ENCODE measurements around the gene ZMAT2. TPM values are rescaled to one million over a fixed set of nuclear protein-coding genes. Genes with fewer than 3 reads are reported as not detected.

The ZMAT2 gene
- total RNA-seq: 8.8 and 10.4 TPM in 2 replicates

GRCh38 chr5:140700177-140701144 is at the start of gene ZMAT2:
ZMAT2 (plus strand) TSS chr5:140700447; CDS start chr5:140700461, 14 bp downstream.

DNA sequence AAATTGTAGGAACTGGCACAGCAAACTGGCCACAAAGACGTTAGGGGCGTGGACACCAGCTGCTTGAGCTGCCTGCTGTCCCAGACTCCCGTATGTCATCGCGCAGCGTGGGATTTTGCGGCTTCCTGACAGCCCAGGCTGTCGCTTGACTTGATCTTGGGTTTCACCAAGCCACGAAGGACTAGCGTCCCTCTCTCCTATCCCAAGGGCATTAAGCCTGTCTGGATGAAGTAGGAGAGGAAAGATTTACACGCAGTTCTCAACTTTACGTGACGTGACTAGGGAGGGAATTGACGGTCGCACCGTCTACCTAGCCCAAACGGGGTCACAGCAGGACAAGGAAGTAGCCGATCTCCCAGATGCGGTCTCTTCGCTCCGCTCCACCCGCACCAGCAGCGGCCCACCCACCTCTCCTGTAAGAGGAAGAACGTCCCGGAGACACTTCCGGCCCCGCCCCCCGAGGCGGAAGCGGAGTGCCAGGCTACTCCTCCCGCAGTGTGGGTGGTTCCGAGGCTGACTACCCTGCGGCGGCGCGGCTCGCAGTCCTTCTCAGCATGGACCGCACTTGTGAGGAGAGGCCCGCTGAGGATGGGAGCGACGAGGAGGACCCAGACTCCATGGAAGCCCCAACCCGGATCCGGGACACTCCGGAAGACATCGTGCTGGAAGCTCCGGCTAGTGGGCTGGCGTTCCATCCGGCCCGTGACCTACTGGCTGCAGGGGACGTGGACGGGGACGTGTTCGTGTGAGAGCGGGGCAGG is 35.7 kb upstream of the ZMAT2 start, which contains the start of gene WDR55:
TSS of gene WDR55 (plus strand) at position 546 of the 761 bp plus-strand sequence. CDS start at position 555, 9 bp downstream.

DNA sequence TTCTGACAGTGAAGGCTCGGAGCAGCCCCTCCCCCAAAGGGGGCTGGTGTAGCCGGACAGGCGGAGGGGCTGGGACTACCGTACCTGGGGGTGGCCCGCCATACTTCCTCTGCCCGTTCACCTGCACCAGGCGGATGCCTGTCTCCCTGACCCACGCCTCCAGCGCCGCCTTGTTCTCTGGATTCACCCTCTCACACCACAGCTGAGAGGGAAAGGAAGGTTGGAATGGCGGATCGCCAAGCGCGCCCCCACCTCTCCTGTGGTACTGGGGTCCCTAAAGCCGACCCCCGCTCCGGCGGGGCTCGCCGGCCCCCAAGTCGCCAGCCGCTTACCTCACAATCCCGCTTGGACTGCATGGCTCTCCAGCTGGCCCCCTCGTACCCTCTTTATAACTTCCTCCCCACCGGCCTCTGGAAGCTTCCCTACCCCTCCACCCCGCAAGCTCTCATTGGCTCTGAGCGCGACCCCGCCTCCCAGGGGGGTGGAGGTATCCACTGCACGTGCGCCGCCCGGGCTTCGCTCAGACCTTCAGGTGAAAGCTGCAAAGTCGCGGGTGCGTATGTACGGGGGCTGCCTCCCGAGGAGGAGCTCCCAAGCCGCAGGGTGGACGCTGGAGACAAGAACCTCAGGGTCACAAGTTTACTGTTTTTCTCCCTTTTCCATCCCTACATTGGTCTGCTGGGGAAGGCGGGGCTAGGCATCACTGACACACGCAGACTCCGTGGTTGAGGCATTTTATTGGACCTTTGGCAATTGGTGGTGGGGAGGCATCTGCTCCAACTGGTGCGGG is 26.9 kb upstream of the ZMAT2 start, which contains the start of gene DND1:
TSS of gene DND1 (minus strand) at position 390 of the 790 bp plus-strand sequence. CDS start at position 356, 34 bp downstream.

DNA sequence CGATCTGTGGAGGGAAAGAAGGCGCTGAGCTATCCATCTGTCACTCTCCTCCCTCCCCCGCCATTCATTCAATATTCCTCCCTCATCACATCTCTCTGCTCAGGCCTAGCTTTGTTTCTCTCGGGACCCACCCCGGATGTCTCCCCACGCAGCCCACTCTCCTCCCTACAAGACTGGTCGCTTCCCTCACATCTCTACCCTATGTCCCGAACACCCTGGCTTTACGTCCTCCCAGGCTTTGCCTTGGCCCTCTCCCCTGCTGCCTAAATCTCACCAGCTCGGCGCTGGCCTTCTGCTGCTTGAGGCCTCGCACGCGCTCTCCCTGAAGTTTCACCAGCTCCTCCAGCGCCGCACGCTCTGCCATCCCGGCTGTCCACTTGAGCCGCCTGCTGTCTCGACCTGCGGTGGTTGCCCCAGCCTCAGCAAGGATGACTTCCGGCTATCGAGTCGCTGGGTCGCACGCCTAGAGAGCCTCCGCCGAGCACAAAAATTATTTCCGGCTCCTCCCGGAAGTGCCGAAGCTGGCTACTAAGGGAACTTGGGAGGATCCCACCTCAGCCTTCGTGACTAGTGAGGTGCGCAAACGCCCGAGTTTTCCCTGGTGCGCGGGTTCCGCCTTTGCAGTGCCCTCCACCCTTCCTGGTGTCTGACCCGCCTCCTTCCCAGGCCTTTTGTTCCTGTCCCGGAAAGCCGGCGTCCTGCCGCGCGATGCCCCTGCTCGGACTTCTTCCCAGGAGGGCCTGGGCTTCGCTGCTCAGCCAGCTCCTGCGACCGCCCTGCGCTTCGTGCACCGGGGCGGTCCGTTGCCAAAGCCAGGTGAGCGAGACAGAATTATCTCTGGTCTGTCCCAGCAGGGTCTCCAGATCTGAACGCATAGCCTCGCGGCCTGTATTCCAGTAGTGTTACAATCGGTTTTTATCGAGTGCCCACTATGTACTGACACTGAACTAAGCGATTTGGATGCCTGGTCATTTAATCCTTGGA is 9.0 kb upstream of the ZMAT2 start, which contains the start of the genes HARS1 and HARS2:
TSS of gene HARS1 (minus strand) at position 430 of the 984 bp plus-strand sequence. CDS start at position 364, 66 bp downstream.
TSS of gene HARS2 (plus strand) at position 515 of the 984 bp plus-strand sequence. CDS start at position 709, 194 bp downstream.

Other genes with a start within 250 kb of the ZMAT2 start
- gene EIF4EBP3, start 152.8 kb upstream of the ZMAT2 start, total RNA-seq: 0.98 and 6.3 TPM in 2 replicates
- 31.4 and 35.8 TPM in 2 replicates for gene SRA1, start 143.0 kb upstream of the ZMAT2 start, total RNA-seq
- gene APBB3, start 135.8 kb upstream of the ZMAT2 start, total RNA-seq: 8.8 and 22.8 TPM in 2 replicates
- gene SLC35A4, start 135.6 kb upstream of the ZMAT2 start, total RNA-seq: 53.8 and 57.8 TPM in 2 replicates
- gene CD14, start 67.3 kb upstream of the ZMAT2 start, total RNA-seq: 1.3 TPM in 1 of 2 replicates, not detected in the other
- 15.2 and 17.6 TPM in 2 replicates for gene TMCO6, start 61.0 kb upstream of the ZMAT2 start, total RNA-seq
- gene NDUFA2, start 52.8 kb upstream of the ZMAT2 start, total RNA-seq: 49.5 and 63.3 TPM in 2 replicates
- 35.7 and 39.6 TPM in 2 replicates for gene IK, start 52.6 kb upstream of the ZMAT2 start, total RNA-seq
- gene WDR55, start 35.5 kb upstream of the ZMAT2 start, total RNA-seq: 15.1 and 18.1 TPM in 2 replicates
- gene DND1, start 26.9 kb upstream of the ZMAT2 start, total RNA-seq: under 0.01 and 0.33 TPM in 2 replicates
- gene HARS1, start 9.1 kb upstream of the ZMAT2 start, total RNA-seq: 53.9 and 78.2 TPM in 2 replicates
- gene HARS2, start 9.0 kb upstream of the ZMAT2 start, total RNA-seq: 22.0 and 25.0 TPM in 2 replicates
- under 0.01 and 0.16 TPM in 2 replicates for gene PCDHA1, start 85.7 kb downstream of the ZMAT2 start, total RNA-seq
- gene PCDHA2, start 94.4 kb downstream of the ZMAT2 start, total RNA-seq: under 0.01 TPM in 1 of 2 replicates, not detected in the other
- gene PCDHA3, start 100.6 kb downstream of the ZMAT2 start, total RNA-seq: under 0.01 and 0.13 TPM in 2 replicates
- 0.16 and 1.3 TPM in 2 replicates for gene PCDHA4, start 106.6 kb downstream of the ZMAT2 start, total RNA-seq
- under 0.01 TPM in 1 of 2 replicates, not detected in the other for gene PCDHA5, start 121.2 kb downstream of the ZMAT2 start, total RNA-seq
- 1.0 TPM in 1 of 2 replicates, not detected in the other for gene PCDHA6, start 127.5 kb downstream of the ZMAT2 start, total RNA-seq
- 0.51 TPM in 1 of 2 replicates, not detected in the other for gene PCDHA7, start 133.8 kb downstream of the ZMAT2 start, total RNA-seq
- 0.13 TPM in 1 of 2 replicates, not detected in the other for gene PCDHA8, start 140.7 kb downstream of the ZMAT2 start, total RNA-seq
- under 0.01 TPM in 1 of 2 replicates, not detected in the other for gene PCDHA9, start 147.9 kb downstream of the ZMAT2 start, total RNA-seq
- gene PCDHA10, start 155.4 kb downstream of the ZMAT2 start, total RNA-seq: 0.13 TPM in 1 of 2 replicates, not detected in the other
- 0.16 TPM in 1 of 2 replicates, not detected in the other for gene PCDHA11, start 168.5 kb downstream of the ZMAT2 start, total RNA-seq
- 0.25 TPM in 1 of 2 replicates, not detected in the other for gene PCDHA12, start 174.9 kb downstream of the ZMAT2 start, total RNA-seq
- gene PCDHA13, start 181.7 kb downstream of the ZMAT2 start, total RNA-seq: not detected in 2 replicates
- gene PCDHAC1, start 225.9 kb downstream of the ZMAT2 start, total RNA-seq: under 0.01 TPM in 1 of 2 replicates, not detected in the other

All from mesangial cell (primary cell).